ENCODE results near the gene OR10R2.

OR10R2 gene

GRCh38 chr1:158527190-158527815 is 55.3 kb downstream of the OR10R2 start:
- no peak for DNase-seq (ENCODE audit: low read depth in 3 of 3)
